A549 (cell line): Measurements from ENCODE around the gene TRAFD1. TPM values are rescaled to one million over a fixed set of nuclear protein-coding genes. Genes with fewer than 3 reads are reported as not detected.

Experiments used
- ATAC-seq, 2 experiments: fragments of 200-7000 bp in 1 of 2; fragments of >200 bp in 1 of 2; cut with Nextera tagmentation in 1 of 2; cut with Tn5 transposase in 1 of 2; 3 replicates each; pipeline versions ENCODE4 v1.8.0 to v1.9.1; 2018 to 2020; ENCODE audit warnings: mild to moderate bottlenecking in 1 of 2, moderate library complexity in 1 of 2
- CTCF ChIA-PET: fragments of 300-600 bp; sonication (Branson Sonifier 250); formaldehyde crosslinking; extraction: SDS; loops from one replicate; lab custom pipeline; 2021; ENCODE audit warnings: antibody characterized with exemption, inconsistent platforms; lab: Yijun Ruan, JAX
- POLR2A ChIA-PET: fragments of 350-600 bp; formaldehyde crosslinking; extraction: SDS; loops from one replicate; lab custom pipeline; 2021; ENCODE audit warnings: antibody characterized with exemption, inconsistent platforms; lab: Yijun Ruan, JAX
- DNase-seq, 2 experiments: peaks; one replicate each; pipeline versions ENCODE4 v3.0.0 to v3.0.0-alpha.2; 2011 to 2016; ENCODE audit warnings: low read depth in 1 of 2, low spot score in 1 of 2
- FAIRE-seq: peaks from 2 replicates; lab custom pipeline; 2011; peaks lifted over from hg19 to GRCh38; lab: Jason Lieb, UNC
- H3K27ac ChIP-seq, 2 experiments: fragments of >200 bp; sonication (Bioruptor Twin); formaldehyde crosslinking; 3 replicates each; pipeline ENCODE4 v1.5.1; 2016 to 2017
- H3K4me1 ChIP-seq: fragments of >200 bp; sonication (Bioruptor Twin); formaldehyde crosslinking; 3 replicates; pipeline ENCODE4 v1.6.1; 2016
- H3K4me2 ChIP-seq: fragments of >200 bp; sonication (Bioruptor Twin); formaldehyde crosslinking; 3 replicates; pipeline ENCODE4 v1.6.1; 2016
- H3K4me3 ChIP-seq: fragments of >200 bp; sonication (Bioruptor Twin); formaldehyde crosslinking; 3 replicates; pipeline ENCODE4 v1.5.1; 2016
- H3K9me3 ChIP-seq: fragments of >200 bp; sonication (Bioruptor Twin); formaldehyde crosslinking; 3 replicates; pipeline ENCODE4 v1.6.1; 2016
- CBX2 ChIP-seq: fragments of 200-600 bp; sonication (generic); IDR thresholded peaks from 2 replicates; pipeline ENCODE4 v1.6.1; 2016; ENCODE audit warnings: low read depth, mild to moderate bottlenecking, borderline replicate concordance
- CHD2 ChIP-seq: fragments of 150-350 bp; IDR thresholded peaks from 2 replicates; pipeline ENCODE4 v1.6.1; 2014; ENCODE audit warnings: low read length; ENCODE audit not compliant: partially characterized antibody
- EHF ChIP-seq: fragments of 250-450 bp; sonication (Bioruptor Pico); IDR thresholded peaks from 2 replicates; pipeline ENCODE4 v1.5.0; 2020; ENCODE audit warnings: mild to moderate bottlenecking
- EP300 ChIP-seq, 2 experiments: fragments of >200 bp; sonication (Bioruptor Twin); formaldehyde crosslinking; IDR thresholded peaks; 2 replicates in 1 of 2; 3 replicates in 1 of 2; pipeline ENCODE4 v1.6.1; 2016 to 2017
- FOSB ChIP-seq: fragments of 250-450 bp; sonication (Bioruptor Pico); IDR thresholded peaks from 2 replicates; pipeline ENCODE4 v1.5.0; 2020; ENCODE audit warnings: mild to moderate bottlenecking, moderate library complexity
- FOXS1 ChIP-seq: fragments of 250-450 bp; sonication (Bioruptor Pico); IDR thresholded peaks from 2 replicates; pipeline ENCODE4 v1.5.0; 2020; ENCODE audit warnings: mild to moderate bottlenecking, moderate library complexity
- GATA3 ChIP-seq: IDR thresholded peaks from 2 replicates; pipeline ENCODE4 v1.6.1; 2012; ENCODE audit warnings: borderline replicate concordance
- HEYL ChIP-seq: fragments of 250-450 bp; sonication (Bioruptor Pico); IDR thresholded peaks from 2 replicates; pipeline ENCODE4 v1.8.0; 2021; ENCODE audit warnings: mild to moderate bottlenecking, moderate library complexity
- HOXA7 ChIP-seq: fragments of 250-450 bp; sonication (Bioruptor Pico); IDR thresholded peaks from 2 replicates; pipeline ENCODE4 v1.5.0; 2020; ENCODE audit warnings: mild to moderate bottlenecking, moderate library complexity
- HOXB5 ChIP-seq: fragments of 250-450 bp; sonication (Bioruptor Pico); IDR thresholded peaks from 2 replicates; pipeline ENCODE4 v1.5.0; 2020; ENCODE audit warnings: mild to moderate bottlenecking, moderate library complexity
- JUNB ChIP-seq: fragments of >200 bp; sonication (Bioruptor Twin); formaldehyde crosslinking; IDR thresholded peaks from 2 replicates; pipeline ENCODE4 v1.6.1; 2016
- KDM1A ChIP-seq: fragments of 200-600 bp; sonication (generic); IDR thresholded peaks from 2 replicates; pipeline ENCODE4 v1.6.1; 2016; ENCODE audit warnings: low read depth, mild to moderate bottlenecking
- KDM5A ChIP-seq: fragments of 200-600 bp; sonication (generic); IDR thresholded peaks from 2 replicates; pipeline ENCODE4 v1.6.1; 2016; ENCODE audit warnings: antibody characterized with exemption, mild to moderate bottlenecking
- MAFK ChIP-seq: fragments of 450-650 bp; IDR thresholded peaks from 2 replicates; pipeline ENCODE4 v1.6.1; 2014; ENCODE audit not compliant: partially characterized antibody
- MAX ChIP-seq: IDR thresholded peaks from 2 replicates; pipeline ENCODE4 v1.6.1; 2012
- NFE2L2 ChIP-seq: fragments of 150-350 bp; conservative IDR thresholded peaks from 2 replicates; pipeline ENCODE4 v1.6.1; 2014; ENCODE audit warnings: low read length
- NPAS2 ChIP-seq: fragments of 250-450 bp; sonication (Bioruptor Pico); IDR thresholded peaks from 2 replicates; pipeline ENCODE4 v1.8.0; 2022; ENCODE audit warnings: mild to moderate bottlenecking, moderate library complexity, borderline replicate concordance
- NR3C1 ChIP-seq: fragments of >200 bp; sonication (Bioruptor Twin); formaldehyde crosslinking; IDR thresholded peaks from 3 replicates; pipeline ENCODE4 v1.6.1; 2017
- PHF8 ChIP-seq: fragments of 200-600 bp; sonication (generic); IDR thresholded peaks from 2 replicates; pipeline ENCODE4 v1.6.1; 2016; ENCODE audit warnings: low read depth, mild to moderate bottlenecking, antibody characterized with exemption, moderate library complexity, borderline replicate concordance
- RCOR1 ChIP-seq: fragments of 150-350 bp; IDR thresholded peaks from 2 replicates; pipeline ENCODE4 v1.6.1; 2014; ENCODE audit warnings: antibody characterized with exemption, low read length, low read depth
- RFX5 ChIP-seq: fragments of 450-650 bp; IDR thresholded peaks from 2 replicates; pipeline ENCODE4 v1.7.1; 2014; ENCODE audit warnings: antibody characterized with exemption, mild to moderate bottlenecking, moderate library complexity
- SMC3 ChIP-seq: fragments of >200 bp; sonication (Bioruptor Twin); formaldehyde crosslinking; IDR thresholded peaks from 3 replicates; pipeline ENCODE4 v1.6.1; 2018; ENCODE audit warnings: inconsistent platforms
- SREBF2 ChIP-seq: fragments of 450-650 bp; IDR thresholded peaks from 2 replicates; pipeline ENCODE4 v1.6.1; 2014; ENCODE audit warnings: mild to moderate bottlenecking, moderate library complexity
- TFCP2L1 ChIP-seq: fragments of 250-450 bp; sonication (Bioruptor Pico); IDR thresholded peaks from 2 replicates; pipeline ENCODE4 v1.5.0; 2021; ENCODE audit warnings: mild to moderate bottlenecking
- TP53 ChIP-seq: fragments of 250-450 bp; sonication (Bioruptor Pico); IDR thresholded peaks from 2 replicates; pipeline ENCODE4 v1.5.0; 2021; ENCODE audit warnings: mild to moderate bottlenecking, moderate library complexity
- WGBS: methylation state at CpG from one replicate; pipeline ENCODE4 v1.1.6; 2017; ENCODE audit errors: missing lambda C conversion rate; 5-methylcytosine and 5-hydroxymethylcytosine counted together
- polyA plus RNA-seq, 4 experiments: library from polyadenylated mRNA; depleted of rRNA in 3 of 4; stranded (reverse); fragments of >200 nt; fragmentation: RNase III in 1 of 4; extraction: RNeasy Plus Mini Kit Qiagen cat#74134 plus additional on column Dnase treatment in 1 of 4; gene quantifications; 2 replicates in 3 of 4; 3 replicates in 1 of 4; pipeline ENCODE4 v1.2.3, GENCODE V29; 2011 to 2017
- TF ChIP-seq, protein P1 (sequence below): fragments of >200 bp; sonication (Bioruptor Twin); formaldehyde crosslinking; IDR thresholded peaks from 3 replicates; pipeline ENCODE4 v1.5.1; 2016
- TF ChIP-seq, protein P2 (sequence below): IDR thresholded peaks from 2 replicates; pipeline ENCODE4 v1.6.1; 2012
- TF ChIP-seq, protein P3 (sequence below): fragments of 200-600 bp; sonication (generic); IDR thresholded peaks from 2 replicates; pipeline ENCODE4 v1.6.1; 2016; ENCODE audit warnings: antibody characterized with exemption, mild to moderate bottlenecking, moderate library complexity

TRAFD1 gene
- polyA plus RNA-seq, 2 of the 4 experiments (the other 2 are of a cell fraction) = 23.3 to 41.1 TPM

- no peak for ATAC-seq
- peaks cover 9% of the 10 kb centered on the region for H3K4me1 ChIP-seq
- POLR2A ChIA-PET = no interaction called here
- no peak for DNase-seq
- H3K4me2 ChIP-seq = no peak overlapping the region
- TF ChIP-seq MAX (no peak), HOXB5 (CRISPR knock-in tag) (no peak), HOXA7 (CRISPR knock-in tag) (no peak), GATA3 (no peak), NR3C1 (no peak), NFE2L2 (no peak), NPAS2 (CRISPR knock-in tag) (no peak), CHD2 (no peak), EHF (CRISPR knock-in tag) (no peak), HEYL (CRISPR knock-in tag) (no peak), MAFK (no peak), EP300 (IDR thresholded peaks at IDR 0.05) (no peak), JUNB (no peak), TP53 (CRISPR knock-in tag) (no peak), CBX2 (no peak), FOXS1 (CRISPR knock-in tag) (no peak)
- TF ChIP-seq, protein P1, sequence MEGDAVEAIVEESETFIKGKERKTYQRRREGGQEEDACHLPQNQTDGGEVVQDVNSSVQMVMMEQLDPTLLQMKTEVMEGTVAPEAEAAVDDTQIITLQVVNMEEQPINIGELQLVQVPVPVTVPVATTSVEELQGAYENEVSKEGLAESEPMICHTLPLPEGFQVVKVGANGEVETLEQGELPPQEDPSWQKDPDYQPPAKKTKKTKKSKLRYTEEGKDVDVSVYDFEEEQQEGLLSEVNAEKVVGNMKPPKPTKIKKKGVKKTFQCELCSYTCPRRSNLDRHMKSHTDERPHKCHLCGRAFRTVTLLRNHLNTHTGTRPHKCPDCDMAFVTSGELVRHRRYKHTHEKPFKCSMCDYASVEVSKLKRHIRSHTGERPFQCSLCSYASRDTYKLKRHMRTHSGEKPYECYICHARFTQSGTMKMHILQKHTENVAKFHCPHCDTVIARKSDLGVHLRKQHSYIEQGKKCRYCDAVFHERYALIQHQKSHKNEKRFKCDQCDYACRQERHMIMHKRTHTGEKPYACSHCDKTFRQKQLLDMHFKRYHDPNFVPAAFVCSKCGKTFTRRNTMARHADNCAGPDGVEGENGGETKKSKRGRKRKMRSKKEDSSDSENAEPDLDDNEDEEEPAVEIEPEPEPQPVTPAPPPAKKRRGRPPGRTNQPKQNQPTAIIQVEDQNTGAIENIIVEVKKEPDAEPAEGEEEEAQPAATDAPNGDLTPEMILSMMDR = no peak
- TF ChIP-seq, protein P2, sequence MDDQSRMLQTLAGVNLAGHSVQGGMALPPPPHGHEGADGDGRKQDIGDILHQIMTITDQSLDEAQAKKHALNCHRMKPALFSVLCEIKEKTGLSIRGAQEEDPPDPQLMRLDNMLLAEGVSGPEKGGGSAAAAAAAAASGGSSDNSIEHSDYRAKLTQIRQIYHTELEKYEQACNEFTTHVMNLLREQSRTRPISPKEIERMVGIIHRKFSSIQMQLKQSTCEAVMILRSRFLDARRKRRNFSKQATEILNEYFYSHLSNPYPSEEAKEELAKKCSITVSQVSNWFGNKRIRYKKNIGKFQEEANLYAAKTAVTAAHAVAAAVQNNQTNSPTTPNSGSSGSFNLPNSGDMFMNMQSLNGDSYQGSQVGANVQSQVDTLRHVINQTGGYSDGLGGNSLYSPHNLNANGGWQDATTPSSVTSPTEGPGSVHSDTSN = no peak
- TF ChIP-seq, protein P3, sequence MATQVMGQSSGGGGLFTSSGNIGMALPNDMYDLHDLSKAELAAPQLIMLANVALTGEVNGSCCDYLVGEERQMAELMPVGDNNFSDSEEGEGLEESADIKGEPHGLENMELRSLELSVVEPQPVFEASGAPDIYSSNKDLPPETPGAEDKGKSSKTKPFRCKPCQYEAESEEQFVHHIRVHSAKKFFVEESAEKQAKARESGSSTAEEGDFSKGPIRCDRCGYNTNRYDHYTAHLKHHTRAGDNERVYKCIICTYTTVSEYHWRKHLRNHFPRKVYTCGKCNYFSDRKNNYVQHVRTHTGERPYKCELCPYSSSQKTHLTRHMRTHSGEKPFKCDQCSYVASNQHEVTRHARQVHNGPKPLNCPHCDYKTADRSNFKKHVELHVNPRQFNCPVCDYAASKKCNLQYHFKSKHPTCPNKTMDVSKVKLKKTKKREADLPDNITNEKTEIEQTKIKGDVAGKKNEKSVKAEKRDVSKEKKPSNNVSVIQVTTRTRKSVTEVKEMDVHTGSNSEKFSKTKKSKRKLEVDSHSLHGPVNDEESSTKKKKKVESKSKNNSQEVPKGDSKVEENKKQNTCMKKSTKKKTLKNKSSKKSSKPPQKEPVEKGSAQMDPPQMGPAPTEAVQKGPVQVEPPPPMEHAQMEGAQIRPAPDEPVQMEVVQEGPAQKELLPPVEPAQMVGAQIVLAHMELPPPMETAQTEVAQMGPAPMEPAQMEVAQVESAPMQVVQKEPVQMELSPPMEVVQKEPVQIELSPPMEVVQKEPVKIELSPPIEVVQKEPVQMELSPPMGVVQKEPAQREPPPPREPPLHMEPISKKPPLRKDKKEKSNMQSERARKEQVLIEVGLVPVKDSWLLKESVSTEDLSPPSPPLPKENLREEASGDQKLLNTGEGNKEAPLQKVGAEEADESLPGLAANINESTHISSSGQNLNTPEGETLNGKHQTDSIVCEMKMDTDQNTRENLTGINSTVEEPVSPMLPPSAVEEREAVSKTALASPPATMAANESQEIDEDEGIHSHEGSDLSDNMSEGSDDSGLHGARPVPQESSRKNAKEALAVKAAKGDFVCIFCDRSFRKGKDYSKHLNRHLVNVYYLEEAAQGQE = no peak
- TF ChIP-seq, all 56 proteins: peak for 0
- WGBS = 94% methylated on average over 1 of the region's 1 CpG
- Histone ChIP-seq H3K27ac (no peak overlapping the region), H3K9me3 (no peaks in the 10 kb centered on the region), H3K4me3 (no peak overlapping the region)
- no peak for FAIRE-seq
- CTCF ChIA-PET = no interaction called here
These were observed 20.8 kb downstream of the TRAFD1 start for GRCh38 chr12:112146123-112146522.

DNA sequence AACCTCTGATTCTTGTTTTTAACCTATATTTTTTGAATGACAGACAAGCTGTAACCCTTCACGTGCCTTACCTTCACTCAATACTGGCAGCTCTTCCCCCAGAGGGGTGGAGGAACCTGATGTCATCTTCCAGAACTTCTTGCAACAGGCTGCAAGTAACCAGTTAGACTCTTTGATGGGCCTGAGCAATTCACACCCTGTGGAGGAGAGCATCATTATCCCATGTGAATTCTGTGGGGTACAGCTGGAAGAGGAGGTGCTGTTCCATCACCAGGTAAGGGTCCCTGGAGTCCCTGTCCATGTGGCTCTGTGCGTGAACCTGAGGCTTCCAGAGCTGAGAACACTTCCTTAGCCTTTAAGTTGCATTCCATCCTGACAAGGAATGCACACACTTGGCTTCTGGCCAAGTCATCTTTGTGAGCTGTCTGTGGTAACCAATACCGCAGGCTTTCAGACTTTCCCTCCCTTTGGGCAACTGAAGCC, 22.7 kb downstream of the TRAFD1 start:
- ChIA-PET CTCF (interaction anchor here (0.6 to 1.5 kb wide), 2 partner anchors 16 to 50 kb away, joined by 3 read pairs; no protein-coding TSS in a partner anchor), POLR2A (no interaction called here)
- DNase-seq (peak in 1 of 2 experiments; percentile 49), FAIRE-seq (no peak), ATAC-seq (peak; percentile 27 to 46; a peak in 3 of 6 replicates)
- 83% methylated on average over 3 of the region's 3 CpGs for WGBS
- Histone ChIP-seq H3K4me2 (no peak overlapping the region), H3K4me3 (no peak overlapping the region), H3K9me3 (no peaks in the 10 kb centered on the region), H3K4me1 (peaks cover 9% of the 10 kb centered on the region), H3K27ac (peak overlapping the region in 1 of 2 experiments; percentile 8; a peak in 1 of 6 replicates)
- no peak for TF ChIP-seq MAFK
- no peak for TF ChIP-seq SMC3
- TF ChIP-seq PHF8 = no peak
- no peak for TF ChIP-seq SREBF2
- TF ChIP-seq RCOR1 = no peak
- TF ChIP-seq TP53 (CRISPR knock-in tag) = no peak
- no peak for TF ChIP-seq FOXS1 (CRISPR knock-in tag)
- TF ChIP-seq RFX5 = no peak
- TF ChIP-seq EHF (CRISPR knock-in tag) = no peak
- TF ChIP-seq, protein P1 = no peak
- TF ChIP-seq KDM5A = no peak
- TF ChIP-seq, protein P2 = no peak
- no peak for TF ChIP-seq TFCP2L1 (CRISPR knock-in tag)
- no peak for TF ChIP-seq NR3C1
- no peak for TF ChIP-seq FOSB
- no peak for TF ChIP-seq KDM1A
